GM23248 (cell line): ENCODE measurements around the gene CALML6. TPM values are rescaled to one million over a fixed set of nuclear protein-coding genes. Genes with fewer than 3 reads are reported as not detected.

ENCODE experiments used
- DNase-seq: peaks from one replicate; pipeline ENCODE4 v3.0.0-alpha.2; 2015
- H2AFZ ChIP-seq: fragments of 200-600 bp; sonication (generic); 2 replicates; pipeline ENCODE4 v1.6.1; 2016; ENCODE audit warnings: antibody characterized with exemption
- H3F3A ChIP-seq: fragments of 200-600 bp; sonication (generic); 2 replicates; pipeline ENCODE4 v1.6.1; 2016; ENCODE audit warnings: mild to moderate bottlenecking, antibody characterized with exemption, mixed run types; ENCODE audit not compliant: insufficient read depth
- H3K27ac ChIP-seq: fragments of 200-600 bp; sonication (generic); 2 replicates; pipeline ENCODE4 v1.5.1; 2016; ENCODE audit warnings: mild to moderate bottlenecking
- H3K27me3 ChIP-seq: fragments of 200-600 bp; sonication (generic); replicated peaks from 2 replicates; pipeline ENCODE4 v1.6.1; 2016; ENCODE audit warnings: mild to moderate bottlenecking; ENCODE audit not compliant: insufficient read depth
- H3K36me3 ChIP-seq: fragments of 200-600 bp; sonication (generic); 2 replicates; pipeline ENCODE4 v1.6.1; 2016; ENCODE audit warnings: low read depth, mild to moderate bottlenecking
- H3K4me1 ChIP-seq: fragments of 200-600 bp; sonication (generic); 2 replicates; pipeline ENCODE4 v1.6.1; 2016; ENCODE audit warnings: mild to moderate bottlenecking; ENCODE audit not compliant: insufficient read depth
- H3K4me2 ChIP-seq: fragments of 200-600 bp; sonication (generic); one replicate; pipeline ENCODE4 v1.6.1; 2016; ENCODE audit warnings: mild to moderate bottlenecking; ENCODE audit not compliant: unreplicated experiment
- H3K4me3 ChIP-seq: fragments of 200-600 bp; sonication (generic); 2 replicates; pipeline ENCODE4 v1.5.1; 2016; ENCODE audit warnings: mild to moderate bottlenecking
- H3K79me2 ChIP-seq: fragments of 200-600 bp; sonication (generic); 2 replicates; pipeline ENCODE4 v1.6.1; 2016; ENCODE audit warnings: mild to moderate bottlenecking; ENCODE audit not compliant: insufficient read depth
- H3K9ac ChIP-seq: fragments of 200-600 bp; sonication (generic); 2 replicates; pipeline ENCODE4 v1.6.1; 2016; ENCODE audit warnings: mild to moderate bottlenecking
- H3K9me2 ChIP-seq: fragments of 200-600 bp; sonication (generic); 2 replicates; pipeline ENCODE4 v1.6.1; 2016; ENCODE audit warnings: mixed run types, mild to moderate bottlenecking, moderate library complexity; ENCODE audit not compliant: insufficient read depth
- H3K9me3 ChIP-seq: fragments of 200-600 bp; sonication (generic); one replicate; pipeline ENCODE4 v1.6.1; 2017; ENCODE audit warnings: low read depth
- H4K20me1 ChIP-seq: fragments of 200-600 bp; sonication (generic); 2 replicates; pipeline ENCODE4 v1.6.0; 2016; ENCODE audit not compliant: insufficient read depth
- EZH2 ChIP-seq: fragments of 200-600 bp; sonication (generic); IDR thresholded peaks from 2 replicates; pipeline ENCODE4 v1.6.1; 2018; ENCODE audit warnings: antibody characterized with exemption, mild to moderate bottlenecking; ENCODE audit not compliant: insufficient read depth, poor library complexity, severe bottlenecking
- EZH2phosphoT487 ChIP-seq: fragments of 200-600 bp; sonication (generic); IDR thresholded peaks from 2 replicates; pipeline ENCODE4 v1.6.1; 2018; ENCODE audit warnings: antibody characterized with exemption, moderate library complexity, mild to moderate bottlenecking, low read depth; ENCODE audit not compliant: insufficient read depth
- WGBS, 2 experiments: methylation state at CpG; one replicate each; pipeline ENCODE4 v1.1.6; 2015 to 2017; ENCODE audit warnings: low lambda C conversion rate in 2 of 2, low coverage in 1 of 2; ENCODE audit errors: missing lambda C conversion rate in 2 of 2; 5-methylcytosine and 5-hydroxymethylcytosine counted together
- in situ Hi-C: fragments of 300-500 bp; cut with MboI; formaldehyde crosslinking; loops from 2 replicates; pipeline ENCODE4 v1.15.0; 2020
- polyA plus RNA-seq: library from polyadenylated mRNA; unstranded; fragments of >200 nt; fragmentation: Nextera tagmentation; extraction: Ambion mirVana; gene quantifications from 2 replicates; pipeline ENCODE4 v1.2.1, GENCODE V29; 2016
- total RNA-seq: library from RNA; depleted of rRNA; stranded (reverse); fragments of >200 nt; shearing (Covaris generic); gene quantifications from 2 replicates; pipeline ENCODE4 v1.2.3, GENCODE V29; 2014

The CALML6 gene
- total and polyA plus RNA-seq, 2 experiments from 2014 or later = 0.11 TPM; not detected in 1

DNA sequence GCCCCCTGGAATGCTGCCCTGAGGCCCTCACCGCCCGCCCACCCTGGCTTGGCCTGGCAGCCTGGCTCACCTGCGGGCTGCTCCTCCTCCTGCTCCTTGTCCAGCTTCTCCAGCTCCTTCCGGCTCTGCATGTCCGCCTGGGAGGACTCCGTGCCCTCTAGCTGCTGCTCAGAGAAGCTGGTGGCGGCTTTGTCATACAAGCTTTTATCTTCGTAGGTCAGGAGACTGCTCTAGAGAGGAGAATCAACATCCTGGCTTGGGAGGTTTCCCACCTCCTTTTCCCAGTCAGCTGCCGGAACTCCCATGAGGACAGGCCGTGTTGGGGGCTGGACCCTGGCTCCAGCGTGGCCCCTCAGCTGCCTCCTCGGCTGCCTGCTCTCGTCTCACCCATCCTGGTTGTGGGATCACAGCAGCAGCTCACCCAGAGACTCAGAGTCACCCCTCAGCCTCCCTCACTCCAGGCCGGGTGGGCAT is 40.6 kb downstream of the CALML6 start:
- Histone ChIP-seq H3K4me2 (no peak overlapping the region), H4K20me1 (no peaks in the 10 kb centered on the region), H3K79me2 (no peaks in the 10 kb centered on the region), H2AFZ (no peak overlapping the region), H3K9ac (no peak overlapping the region), H3K9me3 (no peaks in the 10 kb centered on the region), H3K4me3 (no peak overlapping the region), H3K4me1 (no peaks in the 10 kb centered on the region), H3F3A (no peaks in the 10 kb centered on the region), H3K9me2 (no peaks in the 10 kb centered on the region), H3K27ac (no peak overlapping the region), H3K27me3 (peaks cover 21% of the 10 kb centered on the region), H3K36me3 (no peaks in the 10 kb centered on the region)
- TF ChIP-seq EZH2 (no peak), EZH2phosphoT487 (no peak)
- 53 to 68% methylated on average over 12 to 14 of the region's 14 CpGs for WGBS, 2 experiments
- in situ Hi-C loops = no loop called here
- no peak for DNase-seq

DNA sequence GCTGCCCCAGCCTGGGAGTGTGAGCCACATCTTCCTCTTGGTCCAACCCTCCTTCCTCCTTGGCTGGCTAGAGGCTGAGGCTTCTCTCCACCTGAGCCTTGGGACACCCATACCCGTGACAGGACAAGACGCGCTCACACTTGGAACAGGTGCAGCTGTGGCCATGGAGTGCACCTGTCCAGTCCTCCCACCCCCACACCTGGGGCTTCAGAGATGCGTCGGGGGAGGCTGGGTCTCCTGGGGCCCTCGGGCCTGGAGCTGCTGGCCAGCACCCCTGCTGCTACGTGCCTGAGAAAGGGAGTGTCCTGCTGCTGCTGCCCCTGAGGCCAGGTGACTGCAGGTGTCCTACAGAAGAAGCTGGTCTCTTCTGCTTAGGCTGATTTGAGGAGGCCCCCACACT is 41.0 kb downstream of the CALML6 start:
- in situ Hi-C loops = no loop called here
- Histone ChIP-seq H3K4me2 (no peak overlapping the region), H3K9ac (no peak overlapping the region), H3K27me3 (peaks cover 21% of the 10 kb centered on the region), H2AFZ (no peak overlapping the region), H3K9me3 (no peaks in the 10 kb centered on the region), H3K79me2 (no peaks in the 10 kb centered on the region), H3K4me1 (no peaks in the 10 kb centered on the region), H3K27ac (no peak overlapping the region), H3K9me2 (no peaks in the 10 kb centered on the region), H4K20me1 (no peaks in the 10 kb centered on the region), H3K4me3 (no peak overlapping the region), H3K36me3 (no peaks in the 10 kb centered on the region), H3F3A (no peaks in the 10 kb centered on the region)
- WGBS, 2 experiments = 51 to 61% methylated on average over 7 of the region's 7 CpGs
- TF ChIP-seq EZH2phosphoT487 = no peak
- DNase-seq = no peak

- H3K9ac ChIP-seq = no peak overlapping the region
- H2AFZ ChIP-seq = no peak overlapping the region
- no peak overlapping the region for H3K4me2 ChIP-seq
- H3K79me2 ChIP-seq = no peaks in the 10 kb centered on the region
- in situ Hi-C loops = no loop called here
- no peak overlapping the region for H3K27ac ChIP-seq
- no peak for DNase-seq
- H3F3A ChIP-seq = no peaks in the 10 kb centered on the region
- no peaks in the 10 kb centered on the region for H3K36me3 ChIP-seq
- H3K9me3 ChIP-seq = no peaks in the 10 kb centered on the region
- H3K9me2 ChIP-seq = no peaks in the 10 kb centered on the region
- no peak overlapping the region for H3K4me3 ChIP-seq
- 78 to 81% methylated on average over 35 to 38 of the region's 38 CpGs for WGBS, 2 experiments
- H3K27me3 ChIP-seq = peaks cover 23% of the 10 kb centered on the region
- no peaks in the 10 kb centered on the region for H3K4me1 ChIP-seq
- H4K20me1 ChIP-seq = no peaks in the 10 kb centered on the region
- TF ChIP-seq EZH2 (no peak), EZH2phosphoT487 (no peak)
Measured at GRCh38 chr1:1956586-1957532, 41.8 kb downstream of the CALML6 start.

DNA sequence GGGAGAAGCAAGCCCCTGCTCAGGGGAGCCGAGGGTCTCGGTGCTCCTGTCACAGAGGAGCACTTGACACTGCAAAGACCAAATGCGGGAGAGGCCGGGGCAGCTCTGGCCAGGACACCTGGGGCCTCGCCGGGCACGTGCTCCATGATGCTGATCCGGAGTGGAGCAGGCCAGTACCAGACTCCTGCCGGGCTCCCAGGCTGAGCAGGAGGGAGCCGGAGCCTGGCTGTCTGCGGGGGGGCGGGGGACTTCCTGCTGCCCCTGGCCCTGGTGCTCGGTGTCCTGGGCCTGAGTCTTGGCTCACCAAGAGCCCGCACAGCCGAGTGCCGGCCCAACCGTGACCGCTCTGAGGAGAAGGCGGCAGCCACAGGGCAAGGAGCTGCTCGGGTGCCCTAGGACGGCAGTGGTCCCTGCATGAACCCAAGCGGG is 42.5 kb downstream of the CALML6 start:
- H3K27ac ChIP-seq = no peak overlapping the region
- no peak overlapping the region for H3K4me2 ChIP-seq
- no peak for DNase-seq
- H4K20me1 ChIP-seq = no peaks in the 10 kb centered on the region
- WGBS, 2 experiments = 74 to 78% methylated on average over 22 of the region's 22 CpGs
- no peak overlapping the region for H2AFZ ChIP-seq
- H3K36me3 ChIP-seq = no peaks in the 10 kb centered on the region
- H3F3A ChIP-seq = no peaks in the 10 kb centered on the region
- TF ChIP-seq EZH2phosphoT487 = no peak
- TF ChIP-seq EZH2 = no peak
- H3K9me2 ChIP-seq = no peaks in the 10 kb centered on the region
- no peak overlapping the region for H3K4me3 ChIP-seq
- no peaks in the 10 kb centered on the region for H3K79me2 ChIP-seq
- no peaks in the 10 kb centered on the region for H3K9me3 ChIP-seq
- peaks cover 19% of the 10 kb centered on the region for H3K27me3 ChIP-seq
- H3K4me1 ChIP-seq = no peaks in the 10 kb centered on the region
- in situ Hi-C loops = no loop called here
- no peak overlapping the region for H3K9ac ChIP-seq
